K562 (cell line): ENCODE results near the gene SLC5A12. TPM values are rescaled to one million over a fixed set of nuclear protein-coding genes. Genes with fewer than 3 reads are reported as not detected.

Experiments used
- ATAC-seq: fragments of 200-7000 bp; cut with Tn5 transposase; 3 replicates; pipeline ENCODE4 v1.9.1; 2020; ENCODE audit warnings: moderate library complexity
- BruUV-seq: library from RNA; stranded (reverse); fragments of 400-500 nt; replicated peaks from 2 replicates; lab custom pipeline; 2021; lab: Mats Ljungman, UMichigan
- CTCF ChIA-PET: fragments of 300-600 bp; formaldehyde crosslinking; extraction: SDS; loops from one replicate; lab custom pipeline; 2021; ENCODE audit warnings: low intra/inter-chr PET ratio; lab: Yijun Ruan, JAX
- POLR2A ChIA-PET: fragments of 300-600, 350-650 bp; sonication (Branson Sonifier 250); formaldehyde crosslinking; extraction: SDS; loops from one replicate; lab custom pipeline; 2021; ENCODE audit warnings: antibody characterized with exemption, inconsistent platforms; lab: Yijun Ruan, JAX
- DNase-seq, 4 experiments: peaks; one replicate each; pipeline versions ENCODE4 v3.0.0 to v3.0.0-alpha.2; 2011 to 2018; ENCODE audit warnings: low spot score in 3 of 4, mixed read lengths in 3 of 4; ENCODE audit errors: extremely low read depth in 1 of 4
- FAIRE-seq: peaks from 2 replicates; lab custom pipeline; 2011; peaks lifted over from hg19 to GRCh38; lab: Jason Lieb, UNC
- H2AFZ ChIP-seq: 2 replicates; pipeline ENCODE4 v1.6.0; 2011; ENCODE audit warnings: low read depth, low read length, control low read depth, inconsistent platforms
- H3K27ac ChIP-seq: fragments of 200-600 bp; 3 replicates; pipeline ENCODE4 v1.8.0; 2011; ENCODE audit warnings: low read depth, mild to moderate bottlenecking, control low read depth, inconsistent platforms, low read length, moderate library complexity, mixed read lengths; ENCODE audit errors: extremely low read depth
- H3K27me3 ChIP-seq, 2 experiments: fragments of 300-600 bp in 1 of 2; 2 replicates in 1 of 2; 3 replicates in 1 of 2; pipeline versions ENCODE4 v1.6.0 to v1.8.0; 2011; ENCODE audit warnings: inconsistent platforms in 2 of 2, low read length in 2 of 2, mild to moderate bottlenecking in 1 of 2, mixed read lengths in 1 of 2, moderate library complexity in 1 of 2; ENCODE audit not compliant: control insufficient read depth in 2 of 2, insufficient read depth in 2 of 2
- H3K36me3 ChIP-seq: fragments of 300-600 bp; 3 replicates; pipeline ENCODE4 v1.8.0; 2011; ENCODE audit warnings: mild to moderate bottlenecking, low read length, inconsistent platforms; ENCODE audit not compliant: control insufficient read depth, insufficient read depth
- H3K4me1 ChIP-seq, 2 experiments: fragments of 200-600 bp in 1 of 2; replicated peaks in 1 of 2; 2 replicates in 1 of 2; 3 replicates in 1 of 2; pipeline versions ENCODE4 v1.5.1 to v1.8.0; 2011; ENCODE audit warnings: inconsistent platforms in 2 of 2, low read length in 2 of 2, mild to moderate bottlenecking in 1 of 2, mixed read lengths in 1 of 2, moderate library complexity in 1 of 2; ENCODE audit not compliant: control insufficient read depth in 2 of 2, insufficient read depth in 2 of 2
- H3K4me2 ChIP-seq: 2 replicates; pipeline ENCODE4 v1.6.1; 2011; ENCODE audit warnings: low read length, control low read depth, inconsistent platforms, mixed read lengths; ENCODE audit not compliant: insufficient read depth
- H3K4me3 ChIP-seq: fragments of 200-600 bp; sonication (generic), shearing (Covaris generic); 2 replicates; pipeline ENCODE4 v1.5.1; 2016; ENCODE audit warnings: control low read depth, inconsistent platforms
- H3K79me2 ChIP-seq: fragments of 200-600 bp; 3 replicates; pipeline ENCODE4 v1.8.0; 2011; ENCODE audit warnings: low read length, inconsistent platforms; ENCODE audit not compliant: control insufficient read depth, insufficient read depth
- H3K9ac ChIP-seq, 2 experiments: 2 replicates each; pipeline versions ENCODE4 v1.6.0 to v1.6.1; 2011; ENCODE audit warnings: low read depth in 2 of 2, low read length in 2 of 2, control low read depth in 1 of 2, inconsistent platforms in 1 of 2, mild to moderate bottlenecking in 1 of 2, mixed read lengths in 1 of 2; ENCODE audit not compliant: insufficient read depth in 1 of 2
- H3K9me1 ChIP-seq: one replicate; pipeline ENCODE4 v1.6.0; 2011; ENCODE audit warnings: inconsistent platforms, mild to moderate bottlenecking, low read length, moderate library complexity; ENCODE audit not compliant: control insufficient read depth, insufficient read depth
- H3K9me3 ChIP-seq: replicated peaks from 2 replicates; pipeline ENCODE4 v1.5.1; 2011; ENCODE audit warnings: low read depth, low read length, inconsistent platforms; ENCODE audit not compliant: control insufficient read depth, insufficient read depth
- H4K20me1 ChIP-seq: replicated peaks from 2 replicates; pipeline ENCODE4 v1.6.1; 2011; ENCODE audit warnings: low read length, inconsistent platforms, mixed read lengths; ENCODE audit not compliant: control insufficient read depth, insufficient read depth
- BMI1 ChIP-seq: fragments of 150-350 bp; IDR thresholded peaks from 2 replicates; pipeline ENCODE4 v1.6.1; 2014; ENCODE audit warnings: low read length
- C11orf30 ChIP-seq: fragments of 450-650 bp; IDR thresholded peaks from 2 replicates; pipeline ENCODE4 v1.6.1; 2016; ENCODE audit warnings: low read depth, mild to moderate bottlenecking
- IRF2 ChIP-seq: sonication (generic); formaldehyde crosslinking; IDR thresholded peaks from 2 replicates; pipeline ENCODE4 v1.8.1; 2022; ENCODE audit warnings: mild to moderate bottlenecking, missing genetic modification reagents
- MAFK ChIP-seq: IDR thresholded peaks from 2 replicates; pipeline ENCODE4 v1.6.1; 2011; ENCODE audit warnings: low read length, improper control_type of control experiment
- ZNF316 ChIP-seq: fragments of 450-650 bp; IDR thresholded peaks from 2 replicates; pipeline ENCODE4 v1.6.1; 2016
- ZNF41 ChIP-seq: fragments of 250-450 bp; sonication (Bioruptor Pico); conservative IDR thresholded peaks from 2 replicates; pipeline ENCODE4 v1.4.0; 2020; ENCODE audit warnings: mild to moderate bottlenecking
- WGBS: fragments of 100-300 bp; shearing (Covaris generic); methylation state at CpG from one replicate; pipeline ENCODE4 v1.1.6; 2016; ENCODE audit warnings: low coverage, mixed read lengths; ENCODE audit not compliant: insufficient coverage; ENCODE audit errors: missing lambda C conversion rate; 5-methylcytosine and 5-hydroxymethylcytosine counted together
- in situ Hi-C: fragments of 300-500 bp; cut with MboI; formaldehyde crosslinking; loops from 4 replicates; pipeline ENCODE4 v1.15.0; 2018; ENCODE audit warnings: inconsistent platforms, mixed read lengths
- intact Hi-C: fragments of 100-400 bp; cut with micrococcal nuclease; formaldehyde crosslinking; loops from 2 replicates; pipeline ENCODE4 v1.14.2; 2022
- polyA plus RNA-seq, 8 experiments: library from polyadenylated mRNA; depleted of rRNA in 4 of 8; stranded (reverse) in 5 of 8; unstranded in 3 of 8; fragments of >200 nt; fragmentation: Nextera tagmentation in 2 of 8; fragmentation: Illumina TruSeq in 1 of 8; extraction: Ambion mirVana in 2 of 8; extraction: Trizol in 1 of 8; gene quantifications; 2 replicates each; pipeline versions ENCODE4 v1.2.1 to v1.2.3, GENCODE V29; 2011 to 2014; ENCODE audit warnings: inconsistent platforms in 1 of 8, missing spikeins in 1 of 8
- total RNA-seq, 7 experiments: library from RNA; depleted of rRNA in 6 of 7; stranded (reverse); fragments of >200 nt in 6 of 7; fragmentation: Illumina TruSeq in 2 of 7; extraction: Trizol in 2 of 7; gene quantifications; 2 replicates each; pipeline versions ENCODE4 v1.2.1 to v1.2.3, GENCODE V29; 2011 to 2021; ENCODE audit warnings: low replicate concordance in 1 of 7
- TF ChIP-seq, protein P1 (sequence below): sonication (generic); formaldehyde crosslinking; IDR thresholded peaks from 2 replicates; pipeline ENCODE4 v1.8.0; 2022; ENCODE audit warnings: missing genetic modification reagents, mild to moderate bottlenecking, borderline replicate concordance

SLC5A12 gene
- total and polyA plus RNA-seq, 9 of the 15 experiments (the other 6 are each of a cell fraction or from before 2014, with no cell fraction given): 0.03 to 0.16 (median 0.06) TPM; not detected in 5

DNA sequence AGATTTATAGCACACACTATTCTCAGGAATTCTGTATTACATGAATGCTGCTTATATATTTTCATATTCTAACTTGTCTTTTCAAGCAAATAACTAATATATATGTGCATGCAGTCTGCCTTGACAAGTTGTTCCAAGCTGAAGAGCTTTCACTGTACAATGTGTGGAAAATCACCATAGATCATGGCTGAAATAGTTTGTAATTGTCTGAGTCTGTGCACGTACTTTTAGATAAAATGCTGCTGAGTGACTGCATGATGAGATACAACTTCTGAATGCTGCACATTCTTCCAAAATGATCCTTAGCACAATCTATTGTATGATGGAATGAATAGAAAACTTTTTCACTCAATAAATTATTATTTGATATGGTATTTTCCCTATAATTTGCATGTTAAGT, 58.9 kb downstream of the SLC5A12 start (continued):
- TF ChIP-seq, protein P1, sequence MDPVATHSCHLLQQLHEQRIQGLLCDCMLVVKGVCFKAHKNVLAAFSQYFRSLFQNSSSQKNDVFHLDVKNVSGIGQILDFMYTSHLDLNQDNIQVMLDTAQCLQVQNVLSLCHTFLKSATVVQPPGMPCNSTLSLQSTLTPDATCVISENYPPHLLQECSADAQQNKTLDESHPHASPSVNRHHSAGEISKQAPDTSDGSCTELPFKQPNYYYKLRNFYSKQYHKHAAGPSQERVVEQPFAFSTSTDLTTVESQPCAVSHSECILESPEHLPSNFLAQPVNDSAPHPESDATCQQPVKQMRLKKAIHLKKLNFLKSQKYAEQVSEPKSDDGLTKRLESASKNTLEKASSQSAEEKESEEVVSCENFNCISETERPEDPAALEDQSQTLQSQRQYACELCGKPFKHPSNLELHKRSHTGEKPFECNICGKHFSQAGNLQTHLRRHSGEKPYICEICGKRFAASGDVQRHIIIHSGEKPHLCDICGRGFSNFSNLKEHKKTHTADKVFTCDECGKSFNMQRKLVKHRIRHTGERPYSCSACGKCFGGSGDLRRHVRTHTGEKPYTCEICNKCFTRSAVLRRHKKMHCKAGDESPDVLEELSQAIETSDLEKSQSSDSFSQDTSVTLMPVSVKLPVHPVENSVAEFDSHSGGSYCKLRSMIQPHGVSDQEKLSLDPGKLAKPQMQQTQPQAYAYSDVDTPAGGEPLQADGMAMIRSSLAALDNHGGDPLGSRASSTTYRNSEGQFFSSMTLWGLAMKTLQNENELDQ: no peak
- TF ChIP-seq BMI1: no peak
- TF ChIP-seq IRF2 (CRISPR knock-in tag): no peak

DNA sequence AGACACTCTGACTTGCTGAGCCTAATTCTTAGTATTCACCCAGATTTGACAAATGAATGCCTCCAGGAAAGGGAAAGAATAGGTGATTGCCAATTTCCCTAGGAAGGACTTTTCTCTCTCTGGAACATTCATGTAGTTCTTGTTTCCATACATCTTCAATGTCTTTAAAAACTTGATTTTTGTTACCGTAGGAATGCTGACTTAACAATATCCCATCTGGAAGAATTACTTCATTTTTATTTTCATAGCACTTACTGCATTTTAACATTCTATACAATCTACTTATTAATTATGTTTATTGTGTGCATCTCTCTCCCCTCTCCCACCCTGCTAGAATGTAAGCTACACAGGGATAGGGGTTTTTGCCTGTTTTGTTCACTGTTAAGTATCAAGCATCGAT, 66.6 kb downstream of the SLC5A12 start:
- intact Hi-C loops (no loop called here), in situ Hi-C loops (no loop called here)
- H2AFZ ChIP-seq: no peak overlapping the region
- no peaks in the 10 kb centered on the region for H3K36me3 ChIP-seq
- H4K20me1 ChIP-seq: no peaks in the 10 kb centered on the region
- ChIA-PET CTCF (no interaction called here), POLR2A (no interaction called here)
- no peak overlapping the region for H3K4me3 ChIP-seq
- FAIRE-seq (no peak), DNase-seq (no peak), ATAC-seq (no peak)
- no peaks in the 10 kb centered on the region for H3K9me3 ChIP-seq
- H3K27ac ChIP-seq: no peak overlapping the region
- no peaks in the 10 kb centered on the region for H3K27me3 ChIP-seq
- BruUV-seq: no TSS peak
- WGBS: 0% methylated on average over 2 of the region's 2 CpGs
- no peaks in the 10 kb centered on the region for H3K79me2 ChIP-seq
- no peak overlapping the region for H3K4me2 ChIP-seq
- H3K9ac ChIP-seq: no peak overlapping the region
- TF ChIP-seq MAFK (peak; percentile 37; the same call in 1 of the 2 replicates), ZNF316 (peak; percentile 63), ZNF41 (CRISPR knock-in tag) (no peak), C11orf30 (peak; percentile 26; the same call in 1 of the 2 replicates)
- TF ChIP-seq, all 486 proteins: peak for 3
- H3K9me1 ChIP-seq: no peaks in the 10 kb centered on the region
- H3K4me1 ChIP-seq: no peaks in the 10 kb centered on the region
